ENCODE data around the gene TUBGCP5.

DNA sequence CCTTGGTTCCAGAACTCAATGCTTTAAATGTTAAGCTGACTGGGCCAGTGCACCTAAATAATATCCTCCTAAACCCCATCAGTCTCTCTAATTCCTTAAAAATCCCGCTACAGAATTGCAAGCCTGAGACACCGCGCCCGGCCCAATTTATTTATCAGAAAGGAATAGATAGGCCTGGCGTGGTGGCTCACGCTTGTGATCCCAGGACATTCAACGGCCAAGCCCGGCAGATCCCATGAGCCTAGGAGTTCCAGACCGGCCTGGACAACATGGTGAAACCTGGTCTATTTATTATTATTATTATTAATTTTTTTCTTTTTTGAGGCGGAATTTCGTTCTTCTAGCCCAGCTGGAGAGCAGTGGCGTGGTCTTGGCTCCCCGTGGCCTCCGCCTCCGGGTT is 28.0 kb upstream of the TUBGCP5 start:
- TF ChIP-seq, protein P1, sequence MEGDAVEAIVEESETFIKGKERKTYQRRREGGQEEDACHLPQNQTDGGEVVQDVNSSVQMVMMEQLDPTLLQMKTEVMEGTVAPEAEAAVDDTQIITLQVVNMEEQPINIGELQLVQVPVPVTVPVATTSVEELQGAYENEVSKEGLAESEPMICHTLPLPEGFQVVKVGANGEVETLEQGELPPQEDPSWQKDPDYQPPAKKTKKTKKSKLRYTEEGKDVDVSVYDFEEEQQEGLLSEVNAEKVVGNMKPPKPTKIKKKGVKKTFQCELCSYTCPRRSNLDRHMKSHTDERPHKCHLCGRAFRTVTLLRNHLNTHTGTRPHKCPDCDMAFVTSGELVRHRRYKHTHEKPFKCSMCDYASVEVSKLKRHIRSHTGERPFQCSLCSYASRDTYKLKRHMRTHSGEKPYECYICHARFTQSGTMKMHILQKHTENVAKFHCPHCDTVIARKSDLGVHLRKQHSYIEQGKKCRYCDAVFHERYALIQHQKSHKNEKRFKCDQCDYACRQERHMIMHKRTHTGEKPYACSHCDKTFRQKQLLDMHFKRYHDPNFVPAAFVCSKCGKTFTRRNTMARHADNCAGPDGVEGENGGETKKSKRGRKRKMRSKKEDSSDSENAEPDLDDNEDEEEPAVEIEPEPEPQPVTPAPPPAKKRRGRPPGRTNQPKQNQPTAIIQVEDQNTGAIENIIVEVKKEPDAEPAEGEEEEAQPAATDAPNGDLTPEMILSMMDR (IDR thresholded peaks at IDR 0.05 in 8 of 11, conservative IDR thresholded peaks at IDR 0.05 in 3 of 11) = no peak
- TF ChIP-seq POLR2AphosphoS5 (IDR thresholded peaks at IDR 0.05) = no peak
- no peak for TF ChIP-seq POLR2A (IDR thresholded peaks at IDR 0.05)

All from spleen (tissue), 7 donors.